Medulla oblongata (tissue), 1 donor: ENCODE data around the gene ALOXE3.
A peak's percentile ranks its signal among the peaks of the same experiment; 100 is the strongest.

Experiments
- DNase-seq: peaks from one replicate; pipeline ENCODE4 v3.0.0-alpha.2; 2015; ENCODE audit errors: extremely low spot score

Gene ALOXE3

GRCh38 chr17:8117980-8118768, at the start of gene ALOXE3:
Gene ALOXE3 (minus strand): TSS chr17:8118514. CDS start chr17:8117990, 524 bp downstream.
- DNase-seq = peak; percentile 6

DNA sequence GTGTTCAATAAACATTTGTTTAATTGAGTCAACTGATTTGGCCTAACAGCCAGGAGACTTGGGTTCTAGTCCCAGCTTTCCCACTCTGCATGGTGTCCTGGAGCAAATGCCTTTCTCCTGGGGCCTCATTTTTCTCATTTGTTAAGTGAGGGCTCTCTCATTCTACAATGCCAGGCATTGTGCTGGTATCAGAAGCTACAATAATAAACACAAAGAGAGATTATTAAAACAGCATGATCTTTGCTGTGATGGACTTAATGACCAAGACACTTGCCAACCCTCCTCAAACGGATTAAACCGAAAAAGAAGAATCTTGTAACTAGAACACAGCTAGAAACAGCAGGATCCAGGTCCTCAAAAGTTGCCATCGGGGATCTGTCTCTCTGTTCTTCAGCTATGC, 49.2 kb upstream of the ALOXE3 start:
- no peak for DNase-seq

DNA sequence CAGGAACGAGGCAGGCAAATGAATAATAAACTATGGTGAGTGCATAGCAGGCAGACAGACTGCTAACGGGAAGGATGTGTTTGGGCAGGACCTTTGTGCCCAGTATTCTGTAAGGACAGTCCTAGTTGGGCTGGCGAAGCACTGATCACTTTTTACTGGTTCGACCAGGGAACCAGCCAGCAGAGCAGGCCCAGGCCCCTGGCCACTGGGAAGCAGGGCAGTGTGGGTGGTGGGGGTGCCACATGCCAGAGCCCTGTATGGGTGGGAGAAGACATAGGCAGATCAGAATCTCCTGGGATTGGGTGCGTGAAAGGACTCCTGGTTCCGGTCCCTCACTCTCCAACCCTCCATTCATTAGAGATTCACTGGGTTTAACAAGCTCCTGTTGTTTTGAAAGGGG, 48.4 kb upstream of the ALOXE3 start:
- no peak for DNase-seq

DNA sequence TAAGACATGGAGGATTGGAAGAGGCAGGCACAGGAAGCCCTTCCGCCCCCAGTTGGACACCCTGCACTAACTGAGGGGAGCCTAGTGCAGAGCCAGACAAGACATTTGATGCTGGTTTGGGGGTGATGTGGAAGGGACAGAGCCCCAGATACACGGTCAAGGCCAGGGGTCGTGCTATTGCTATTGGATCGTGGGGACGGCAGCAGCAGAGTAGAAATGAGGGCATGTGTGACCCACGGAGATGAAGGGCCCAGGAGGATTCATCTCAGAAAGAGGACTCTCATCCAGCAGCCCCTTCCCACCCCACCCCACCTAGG, 46.5 kb upstream of the ALOXE3 start:
- no peak for DNase-seq

DNA sequence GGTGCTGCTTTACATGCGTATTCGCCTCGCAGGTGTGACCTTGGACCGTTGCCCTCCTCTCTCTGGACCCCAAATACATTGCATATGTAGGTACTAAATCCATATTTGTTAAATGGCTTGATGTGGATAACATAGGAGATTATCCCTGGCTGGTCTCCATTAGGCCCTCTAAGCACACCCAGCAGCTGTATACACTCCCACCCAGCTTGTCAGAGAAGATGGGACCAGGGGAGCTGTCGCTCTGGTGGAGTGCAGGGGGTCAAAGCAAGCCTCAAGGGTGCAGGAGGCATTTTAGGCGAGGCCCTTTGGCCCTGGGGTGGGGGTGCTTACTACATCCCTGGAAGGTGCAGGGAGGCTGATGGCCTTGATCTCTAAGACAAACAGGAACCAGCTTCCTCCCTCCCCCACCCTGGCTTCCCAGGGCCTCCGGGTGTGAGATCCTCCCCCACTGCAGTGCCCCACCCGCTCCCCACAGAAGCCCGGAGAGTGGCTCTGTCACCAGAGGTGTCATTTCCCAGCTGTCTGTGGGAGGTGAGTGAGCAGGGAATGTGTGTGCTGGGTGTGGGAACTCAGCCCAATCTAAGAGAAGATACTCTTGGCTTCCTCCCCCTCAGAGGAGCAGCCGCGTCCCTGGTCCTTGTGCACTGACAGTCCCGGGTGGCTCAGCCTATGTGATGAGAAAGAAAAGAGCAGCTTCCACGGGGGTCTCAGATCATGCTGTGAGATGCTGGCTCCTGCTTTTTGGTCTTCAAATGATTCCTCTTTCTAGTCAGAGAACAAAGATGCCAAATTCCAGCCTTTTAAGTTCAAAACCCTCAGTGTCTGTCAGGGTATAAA, 45.9 kb upstream of the ALOXE3 start:
- DNase-seq = peak; percentile 72

GRCh38 chr17:8162997-8163977, 45.0 kb upstream of the ALOXE3 start:
- DNase-seq = peak; percentile 30

DNA sequence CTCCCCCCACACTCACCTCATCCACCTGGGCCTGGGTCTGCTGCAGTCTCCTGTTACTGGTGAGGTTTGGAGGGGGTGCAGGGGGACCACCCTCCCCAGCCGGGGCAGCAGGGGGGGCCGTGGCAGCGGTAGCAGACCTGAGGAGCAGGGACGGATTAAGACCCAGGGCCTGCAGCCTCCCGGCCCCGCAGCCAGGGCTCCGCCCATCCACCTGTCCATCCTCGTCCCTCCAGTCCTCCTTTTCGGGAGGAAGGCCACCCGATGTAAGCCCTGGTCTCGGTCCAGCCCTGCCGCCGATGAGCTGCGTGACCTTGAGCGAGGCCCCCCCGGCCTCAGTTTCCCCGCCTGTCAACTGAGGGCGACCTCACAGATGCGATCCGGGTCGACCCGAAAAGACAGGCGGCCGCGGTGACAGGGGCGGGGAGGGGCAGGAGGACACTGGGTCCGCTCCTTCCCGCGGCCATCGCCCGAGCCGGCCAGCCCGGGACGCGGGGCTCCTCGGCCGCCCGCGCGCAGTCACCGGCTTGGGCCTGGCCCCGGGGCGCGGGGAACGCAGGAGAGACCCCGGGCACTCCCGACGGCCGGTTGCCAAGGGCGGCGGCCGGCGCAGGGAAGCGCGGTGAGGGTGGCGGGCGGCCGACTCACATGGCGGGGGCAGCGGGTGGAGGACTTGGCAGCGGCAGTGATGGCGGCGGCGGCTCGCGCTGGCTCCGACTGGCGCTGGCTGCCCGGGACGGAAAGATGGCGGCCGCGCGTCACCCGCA, 44.1 kb upstream of the ALOXE3 start, which contains the start of gene VAMP2:
TSS of gene VAMP2 (minus strand) at position 716 of the 764 bp plus-strand sequence. CDS start at position 647, 69 bp downstream.
- DNase-seq = peak; percentile 74

GRCh38 chr17:8161289-8162232, 43.2 kb upstream of the ALOXE3 start:
- DNase-seq = no peak

GRCh38 chr17:8160741-8161221, 42.5 kb upstream of the ALOXE3 start:
- DNase-seq = no peak

GRCh38 chr17:8160224-8160577, 41.9 kb upstream of the ALOXE3 start:
- DNase-seq = no peak

DNA sequence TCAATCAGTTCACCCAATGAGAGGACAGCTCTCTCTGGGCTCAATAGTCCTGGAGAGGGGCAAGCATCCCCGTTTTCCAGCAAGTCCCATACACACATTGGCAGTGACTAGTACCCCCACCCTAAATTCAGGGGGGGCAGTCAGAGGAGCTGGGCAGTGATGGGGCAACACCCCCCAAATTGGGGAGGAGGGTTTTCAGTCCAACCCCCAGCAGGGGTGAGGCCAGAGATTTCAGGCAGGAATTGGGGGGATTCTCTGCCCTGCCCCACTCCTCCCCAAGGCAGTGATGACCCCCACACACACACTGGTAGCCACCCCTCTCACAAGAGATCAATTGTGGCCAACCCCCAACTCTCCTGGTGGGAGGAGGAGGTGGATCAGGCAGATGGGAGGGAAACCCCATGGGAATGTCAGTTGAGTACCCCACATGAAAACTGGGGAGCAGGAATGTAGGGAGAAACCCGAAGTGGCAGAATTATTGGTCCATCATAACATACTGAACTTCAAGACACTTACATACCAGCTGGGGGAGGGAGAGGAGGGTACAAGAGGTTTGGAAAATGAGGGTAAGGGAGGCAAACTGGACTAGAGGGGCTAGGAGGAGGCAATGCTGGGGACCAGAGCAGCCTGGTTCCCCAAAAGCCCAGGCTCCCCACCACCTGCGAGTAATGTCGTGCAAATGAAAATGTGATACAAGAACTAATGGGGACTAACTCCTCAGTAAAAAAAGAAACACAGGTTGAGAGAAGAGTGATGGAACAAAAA, 41.3 kb upstream of the ALOXE3 start:
- no peak for DNase-seq

GRCh38 chr17:8159032-8159400, 40.7 kb upstream of the ALOXE3 start:
- DNase-seq = no peak

DNA sequence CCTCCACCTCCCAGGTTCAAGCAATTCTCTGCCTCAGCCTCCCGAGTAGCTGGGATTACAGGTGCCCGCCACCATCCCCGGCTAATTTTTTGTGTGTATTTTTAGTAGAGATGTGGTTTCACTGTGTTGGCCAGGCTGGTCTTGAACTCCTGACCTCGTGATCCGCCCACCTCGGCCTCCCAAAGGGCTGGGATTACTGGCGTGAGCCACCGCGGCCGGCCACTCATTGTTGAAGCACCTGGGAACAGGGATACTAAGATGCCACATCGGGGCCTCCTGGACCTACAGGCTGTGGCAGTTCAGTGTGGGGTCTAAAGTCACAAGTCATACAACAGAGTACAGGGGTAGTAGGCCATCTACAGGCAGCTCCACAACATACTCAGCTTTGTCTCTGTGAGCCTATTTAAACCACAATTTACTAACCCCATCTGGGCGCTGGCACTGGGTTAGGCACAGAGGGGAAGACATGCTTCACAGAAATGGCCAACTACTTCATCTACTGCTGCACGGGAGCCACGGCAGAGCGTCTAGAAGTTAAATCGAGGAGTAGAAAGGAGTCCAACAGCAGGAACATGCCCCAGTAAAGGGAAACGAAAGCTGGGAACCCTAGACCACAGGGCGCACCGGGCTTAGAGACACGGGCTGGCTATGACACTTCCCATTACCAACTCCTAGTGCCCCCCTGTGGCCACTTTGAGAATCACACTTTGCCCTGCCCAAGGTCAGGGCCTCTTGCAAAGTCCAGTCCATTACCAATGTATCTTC, 40.1 kb upstream of the ALOXE3 start:
- peak; percentile 96 for DNase-seq

- DNase-seq = peak; percentile 100
Measured at GRCh38 chr17:8156246-8156992, 38.1 kb upstream of the ALOXE3 start.

- no peak for DNase-seq
Measured at GRCh38 chr17:8155996-8156245, 37.6 kb upstream of the ALOXE3 start.

- peak; percentile 48 for DNase-seq
Measured at GRCh38 chr17:8155231-8155995, 37.1 kb upstream of the ALOXE3 start.

DNA sequence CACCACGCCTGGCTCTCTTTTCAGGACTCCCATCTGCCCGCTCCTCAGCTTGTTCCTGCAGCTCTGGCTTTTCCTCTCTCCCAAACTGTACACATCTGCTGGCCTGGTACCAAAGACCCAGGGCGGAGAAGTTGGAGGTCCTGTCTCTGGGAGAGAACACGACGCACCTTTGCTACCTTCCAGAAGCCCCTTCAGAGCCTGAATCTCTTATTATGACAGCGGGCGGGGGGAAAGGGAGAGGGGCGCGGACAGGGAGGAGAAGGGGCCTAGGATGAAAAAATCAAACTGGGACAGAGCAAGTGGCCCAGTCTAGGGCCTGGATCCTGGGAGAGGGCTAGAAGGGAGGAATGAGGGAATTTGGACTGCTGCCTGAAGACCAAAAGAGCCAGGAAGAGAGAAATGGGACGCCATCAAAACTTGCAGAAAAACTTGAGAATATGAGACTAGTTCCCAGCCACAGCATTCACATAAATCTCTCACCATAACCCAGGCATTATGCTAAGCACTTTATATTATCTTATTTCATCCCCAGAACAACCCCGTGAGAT, 36.4 kb upstream of the ALOXE3 start:
- DNase-seq = no peak
